Hippocampal formation (tissue), 2 donors: ENCODE results near the gene OGFOD3.

Source experiments
- DNase-seq, 2 donors: peaks; one replicate each; lab custom pipeline; 2025; lab: John Stamatoyannopoulos, UW

OGFOD3 gene

DNA sequence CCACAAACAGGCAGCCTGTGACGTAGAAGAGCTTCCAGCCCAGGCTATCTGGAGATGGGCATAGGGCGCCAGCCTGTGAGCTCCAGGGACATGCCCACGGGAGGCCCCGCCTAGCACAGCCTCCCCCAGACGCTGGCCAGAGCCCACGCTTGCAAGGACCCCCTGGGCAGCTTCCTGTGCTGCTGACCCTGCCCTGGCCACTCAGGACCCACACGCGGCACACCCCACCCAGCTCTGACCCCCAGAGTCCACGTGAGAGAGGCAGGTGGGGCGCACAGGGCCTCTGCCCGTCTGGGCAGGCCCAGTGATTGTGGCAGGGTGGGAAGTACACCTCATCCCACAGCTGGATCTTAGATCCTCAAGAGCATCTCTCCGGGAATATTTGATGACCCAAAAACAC is 28.3 kb upstream of the OGFOD3 start:
- no peak for DNase-seq

DNA sequence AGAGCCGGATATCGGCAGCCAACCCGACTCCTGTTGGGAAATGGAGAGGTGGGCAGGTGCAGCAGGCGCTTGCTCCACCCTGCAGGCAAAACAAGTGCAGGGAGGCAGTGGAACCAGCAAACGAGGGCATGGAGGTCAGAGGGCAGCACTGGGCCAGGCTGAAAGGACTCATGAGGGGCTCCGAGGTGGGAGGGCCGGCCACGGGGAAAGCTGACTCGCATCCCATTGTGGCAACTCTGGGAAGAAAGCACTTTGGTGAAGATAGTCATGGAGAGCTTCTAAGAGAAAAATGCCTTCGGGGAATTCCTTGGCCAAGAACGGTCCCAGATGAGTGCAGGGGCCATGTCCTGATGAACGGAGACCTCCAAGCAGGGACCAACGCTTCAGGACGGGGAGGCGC is 27.7 kb upstream of the OGFOD3 start:
- no peak for DNase-seq

DNA sequence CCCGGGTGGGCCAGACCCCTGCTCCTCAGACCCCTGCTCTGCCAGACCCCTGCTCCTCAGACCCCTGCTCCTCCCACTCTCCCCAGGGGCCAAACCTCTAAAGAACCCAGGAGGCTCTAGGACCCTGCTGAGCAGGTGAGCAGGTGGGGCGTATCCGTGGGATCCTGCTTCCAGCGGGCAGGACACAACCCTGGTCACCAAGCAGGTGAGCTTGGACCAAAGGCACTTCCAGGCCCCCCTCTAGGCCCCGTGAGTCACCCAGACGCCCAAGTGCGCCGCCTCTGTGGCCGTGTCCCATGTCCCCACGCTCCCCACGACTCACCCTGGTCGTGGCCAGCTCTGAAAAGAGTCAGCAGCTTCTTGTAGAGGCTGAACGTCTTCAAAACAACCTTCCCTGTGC is 27.2 kb upstream of the OGFOD3 start:
- no peak for DNase-seq

- no peak for DNase-seq
These were observed 26.6 kb upstream of the OGFOD3 start for GRCh38 chr17:82444941-82445521.

DNA sequence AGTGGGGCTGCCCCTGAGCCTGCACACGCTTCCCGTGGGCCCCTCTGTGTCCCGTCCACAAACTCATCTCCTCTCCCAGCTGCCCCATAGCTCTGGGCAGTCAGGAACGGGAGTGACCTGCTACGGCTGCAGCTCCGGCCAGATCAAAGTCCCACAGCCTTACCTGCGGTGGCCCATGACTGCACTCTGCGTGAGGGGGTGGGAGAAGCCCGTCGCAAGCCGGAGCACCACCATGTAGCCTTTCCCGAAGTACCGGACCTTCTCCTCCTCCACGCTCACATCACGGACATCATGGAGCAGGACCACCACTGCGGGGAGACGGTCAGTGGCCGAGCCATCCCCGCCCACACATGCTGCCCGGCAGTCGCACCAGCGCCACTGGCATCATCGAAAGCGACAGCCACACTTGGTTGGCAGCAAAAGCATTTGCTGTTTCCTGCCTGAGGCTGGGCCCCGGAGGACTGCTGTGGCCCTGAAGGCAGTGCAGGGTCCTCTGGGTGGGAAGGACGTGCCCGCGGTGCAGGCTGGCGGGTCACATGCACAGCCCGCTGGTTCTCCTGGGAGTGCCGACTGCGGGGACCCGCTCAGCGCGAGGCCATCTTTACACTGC is 26.0 kb upstream of the OGFOD3 start:
- no peak for DNase-seq

GRCh38 chr17:82443465-82444283 is 25.3 kb upstream of the OGFOD3 start:
- DNase-seq, result no peak

- DNase-seq, result no peak
These were observed 24.5 kb upstream of the OGFOD3 start for GRCh38 chr17:82442643-82443464.

- no peak for DNase-seq
These were observed 23.5 kb upstream of the OGFOD3 start for GRCh38 chr17:82441691-82442487.

- DNase-seq, result no peak
These were observed 22.7 kb upstream of the OGFOD3 start for GRCh38 chr17:82440991-82441627.

DNA sequence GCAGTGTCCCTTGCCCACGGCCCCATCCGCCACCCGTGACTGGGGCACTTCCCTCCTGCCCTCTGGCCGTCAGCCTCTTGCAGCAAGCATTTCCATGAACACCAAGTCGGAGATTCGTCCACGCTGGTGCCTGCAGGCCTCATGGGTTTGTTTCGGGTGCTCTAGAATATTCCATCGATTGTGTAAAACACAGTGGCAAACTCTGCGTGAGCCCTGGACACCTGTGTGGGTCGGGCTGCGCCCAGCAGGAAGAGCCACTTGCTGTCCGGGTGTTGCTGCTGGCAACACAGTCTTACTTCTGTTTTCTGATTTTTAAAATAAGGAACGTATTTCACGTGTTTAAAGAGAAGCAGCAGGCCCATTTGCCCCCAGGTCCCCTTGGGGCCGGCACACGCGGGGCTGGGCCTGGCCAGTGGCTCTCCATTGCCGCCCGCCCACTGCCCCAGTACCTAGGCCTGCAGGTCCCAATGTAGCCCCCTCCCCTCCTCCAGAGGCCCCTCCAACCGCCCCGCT is 22.1 kb upstream of the OGFOD3 start:
- DNase-seq, result peak in 1 of 2 donors; percentile 22

GRCh38 chr17:82439829-82440365 is 21.5 kb upstream of the OGFOD3 start:
- no peak for DNase-seq

DNA sequence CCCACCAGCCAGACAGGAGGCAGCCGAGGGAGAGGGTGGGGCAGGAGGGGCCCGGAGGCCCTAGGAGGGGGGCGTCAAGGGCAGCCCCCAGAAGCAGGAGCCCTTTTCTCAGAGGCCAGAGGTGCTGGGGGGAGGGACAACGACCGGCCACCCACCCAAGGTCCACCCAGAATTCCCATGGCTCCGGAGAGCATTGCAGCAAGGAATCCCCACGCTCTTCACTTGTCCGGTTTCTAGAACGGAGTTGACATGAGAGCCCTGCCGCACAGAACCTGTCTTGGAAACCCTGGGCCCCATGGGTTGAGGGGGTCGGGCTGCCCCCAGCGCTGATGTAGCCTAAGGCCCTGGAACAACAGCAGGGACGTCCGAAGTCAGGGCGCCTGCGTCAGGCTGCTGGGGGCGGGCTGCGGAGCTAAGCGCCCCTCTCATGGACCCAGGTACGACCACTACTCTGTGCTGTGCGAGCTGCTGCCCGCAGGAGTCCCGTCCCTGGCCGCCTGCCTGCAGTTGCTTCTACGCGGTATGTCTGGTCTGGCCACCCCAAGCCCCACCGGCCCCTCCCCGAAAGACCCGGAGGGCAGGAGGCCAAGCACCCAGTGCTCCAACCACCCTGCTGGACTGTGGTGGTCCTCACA is 20.9 kb upstream of the OGFOD3 start:
- DNase-seq, result no peak

DNA sequence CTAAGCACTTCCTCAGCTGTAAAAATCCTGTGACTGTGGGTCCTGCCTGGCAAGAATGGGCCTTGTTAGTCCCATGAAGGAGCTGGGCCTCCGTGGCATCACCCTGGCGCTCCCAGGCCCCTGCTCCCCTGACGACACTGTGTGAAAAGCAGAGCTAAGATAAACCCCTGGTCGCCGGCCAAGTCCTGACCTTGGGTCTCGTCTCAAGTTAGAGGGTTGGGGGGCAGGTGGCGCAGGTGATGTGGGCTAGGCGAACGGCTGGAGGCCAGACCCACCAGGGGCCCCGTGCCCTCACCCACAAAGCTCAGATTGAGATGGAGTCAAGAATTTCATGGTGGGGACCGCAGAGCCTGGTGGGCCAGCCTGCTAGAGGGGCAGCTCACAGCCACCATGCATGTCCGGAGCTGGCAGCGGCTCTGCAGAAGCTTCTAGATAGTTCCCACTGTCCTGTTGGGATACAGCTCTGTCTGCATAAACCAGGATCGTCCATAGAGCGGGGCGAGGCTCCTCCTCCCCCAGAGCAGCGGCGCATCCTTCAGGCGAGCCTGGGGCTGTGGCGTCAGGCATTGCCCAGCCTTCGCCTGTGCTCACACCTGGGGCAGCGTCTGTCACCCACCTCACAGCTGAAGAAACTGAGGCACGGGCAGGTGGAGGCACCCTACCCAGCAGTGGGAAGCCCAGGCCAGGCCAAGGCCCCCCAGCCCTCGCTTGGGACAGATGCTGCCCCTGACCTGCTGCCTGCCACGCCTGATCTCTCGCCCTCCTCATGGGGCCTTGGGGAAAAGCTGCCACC is 20.2 kb upstream of the OGFOD3 start:
- no peak for DNase-seq

- DNase-seq, result no peak
These were observed 18.9 kb upstream of the OGFOD3 start for GRCh38 chr17:82437325-82437668.

- DNase-seq, result no peak
These were observed 18.4 kb upstream of the OGFOD3 start for GRCh38 chr17:82436601-82437324.

- no peak for DNase-seq
These were observed 17.5 kb upstream of the OGFOD3 start for GRCh38 chr17:82435601-82436583.

DNA sequence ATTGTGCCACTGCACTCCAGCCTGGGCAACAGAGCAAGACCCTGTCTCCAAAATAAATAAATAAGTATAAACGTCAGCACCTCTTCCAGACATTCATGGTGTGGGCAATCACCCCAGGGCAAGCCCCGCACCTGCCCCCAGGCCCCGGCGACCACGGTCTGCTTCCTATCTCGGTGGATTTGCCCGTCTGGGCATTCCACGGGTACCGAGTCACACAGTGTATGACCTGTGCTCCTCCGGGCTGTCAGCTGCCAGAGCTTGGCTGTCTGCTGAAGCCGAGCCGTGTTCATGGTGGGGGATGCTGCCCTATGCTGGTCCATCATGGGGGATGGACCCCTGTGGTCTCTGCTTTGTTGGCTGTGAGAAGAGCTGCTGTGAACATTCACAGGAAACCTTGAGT is 16.7 kb upstream of the OGFOD3 start:
- no peak for DNase-seq

DNA sequence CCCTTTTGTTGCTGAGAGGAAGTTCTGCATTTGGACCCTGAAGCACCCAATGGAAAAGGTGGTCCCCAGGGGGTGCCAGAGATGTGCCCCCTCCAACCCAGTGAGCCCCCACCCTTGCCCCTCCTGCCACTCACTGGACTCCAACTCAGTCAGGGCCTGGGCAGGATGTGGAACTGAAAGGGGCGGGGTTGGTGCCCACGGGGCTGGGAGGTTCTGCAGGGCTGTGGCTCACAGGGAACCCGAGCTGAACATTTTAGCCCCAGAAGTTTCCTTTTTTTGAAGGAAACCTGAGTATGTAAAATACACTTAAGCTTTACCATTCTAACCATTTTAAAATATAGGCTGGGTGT is 15.8 kb upstream of the OGFOD3 start:
- DNase-seq, result no peak
